ENCODE measurements around the gene IGF1R.

The IGF1R gene

DNA sequence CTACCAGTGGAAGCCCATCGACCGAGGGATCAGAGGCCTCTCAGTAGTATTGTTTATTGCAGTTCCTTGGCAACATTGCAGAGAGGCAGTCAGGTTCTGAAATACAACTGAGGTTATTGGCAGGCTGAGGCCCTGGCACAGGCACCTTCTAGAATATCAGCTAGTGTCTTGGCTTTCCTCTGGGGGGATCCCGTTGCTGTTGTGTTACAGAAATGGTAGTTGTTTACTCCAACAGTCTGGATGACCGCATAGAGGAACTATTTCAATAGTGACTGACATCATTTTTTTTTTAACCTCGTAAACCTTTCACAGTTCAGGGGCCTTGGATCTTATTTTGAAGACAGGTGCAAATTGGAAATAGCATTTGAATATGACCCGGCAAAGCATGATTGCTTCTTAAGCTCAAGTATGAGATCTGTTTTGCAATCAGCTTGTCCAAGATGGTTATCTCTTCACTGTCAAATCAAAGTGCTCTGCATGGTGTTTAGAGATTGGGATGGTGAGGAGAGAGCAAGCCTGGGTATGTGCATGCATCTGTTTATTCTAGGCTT, 295.3 kb downstream of the IGF1R start:
- H3K27me3 ChIP-seq (ENCODE audit: low read length) = no peaks in the 10 kb centered on the region
- H3K9me2 ChIP-seq (replicated peaks; ENCODE audit: insufficient read depth, low read length) = no peaks in the 10 kb centered on the region
- H3K79me2 ChIP-seq (ENCODE audit: insufficient read depth, low read length) = no peaks in the 10 kb centered on the region
- no peaks in the 10 kb centered on the region for H3K36me3 ChIP-seq (ENCODE audit: low read length)
- H3K27ac ChIP-seq (ENCODE audit: low read depth, low read length) = no peak overlapping the region
- no peak overlapping the region for H2AFZ ChIP-seq (ENCODE audit: low read depth, low read length, severe bottlenecking)
- no peak for TF ChIP-seq CTCF (IDR thresholded peaks at IDR 0.05; ENCODE audit: insufficient read depth, low read length, poor library complexity, severe bottlenecking)
- TF ChIP-seq EZH2phosphoT487 (conservative IDR thresholded peaks at IDR 0.05; ENCODE audit: low read length) = no peak
- H3K9ac ChIP-seq (ENCODE audit: low read length) = no peak overlapping the region
- H3K9me3 ChIP-seq (ENCODE audit: insufficient read depth, low read length) = no peaks in the 10 kb centered on the region
- H4K20me1 ChIP-seq (ENCODE audit: low read depth, low read length) = no peaks in the 10 kb centered on the region
- H3K4me2 ChIP-seq (ENCODE audit: low read depth, low read length, poor library complexity, severe bottlenecking) = no peak overlapping the region
- no peaks in the 10 kb centered on the region for H3F3A ChIP-seq (ENCODE audit: insufficient read depth)
- H3K4me3 ChIP-seq (ENCODE audit: insufficient read depth, low read length, poor library complexity, severe bottlenecking) = no peak overlapping the region

DNA sequence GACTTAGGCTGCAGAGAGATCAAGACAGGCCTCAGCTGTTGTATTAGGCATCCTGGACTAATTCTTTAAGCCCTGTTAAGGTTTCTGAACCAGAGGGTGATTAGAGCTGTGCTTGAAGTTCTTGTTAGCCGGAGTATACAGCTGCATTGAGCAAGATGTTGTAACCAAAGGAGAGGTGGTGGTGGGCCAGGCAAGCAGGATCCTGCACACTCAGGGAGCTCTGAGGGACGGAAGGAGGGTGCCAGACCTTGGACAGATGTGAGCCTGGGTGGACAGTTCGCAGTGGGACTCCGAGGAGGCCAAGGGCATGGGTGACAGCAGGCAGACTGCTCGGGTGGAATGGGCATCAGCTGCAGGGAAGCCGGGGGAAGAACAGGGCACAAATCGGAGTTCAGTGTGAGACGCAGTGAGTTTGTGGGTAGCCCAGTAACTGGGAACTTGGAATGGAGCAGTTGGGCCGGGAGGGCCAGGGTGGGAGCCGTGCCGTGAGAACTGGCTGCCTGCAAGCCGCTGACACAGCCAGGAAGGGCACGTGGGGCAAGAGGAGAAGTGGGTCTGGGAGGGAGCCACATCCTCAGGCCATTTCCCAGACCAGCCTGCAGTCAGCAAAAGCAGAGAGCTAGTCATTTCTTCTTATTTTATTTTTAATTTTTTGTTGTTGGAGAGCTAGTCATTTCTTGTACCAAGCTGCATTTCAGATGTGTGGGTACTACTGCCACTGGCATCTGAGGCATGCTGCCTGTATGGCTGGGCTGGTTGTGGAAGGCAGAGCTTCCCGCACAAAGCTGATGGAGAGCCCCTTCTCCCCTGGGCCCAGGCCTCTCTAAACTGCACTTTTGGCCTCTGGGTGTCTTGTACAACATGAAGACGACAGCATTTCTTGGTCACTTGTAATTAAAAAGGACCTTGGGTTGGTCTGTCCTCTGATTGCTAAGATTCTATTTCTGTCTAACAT, 298.2 kb downstream of the IGF1R start:
- H3K79me2 ChIP-seq (ENCODE audit: insufficient read depth, low read length) = no peaks in the 10 kb centered on the region
- no peak overlapping the region for H2AFZ ChIP-seq (ENCODE audit: low read depth, low read length, severe bottlenecking)
- no peak for TF ChIP-seq EZH2phosphoT487 (conservative IDR thresholded peaks at IDR 0.05; ENCODE audit: low read length)
- TF ChIP-seq CTCF (IDR thresholded peaks at IDR 0.05; ENCODE audit: insufficient read depth, low read length, poor library complexity, severe bottlenecking) = no peak
- no peaks in the 10 kb centered on the region for H3F3A ChIP-seq (ENCODE audit: insufficient read depth)
- H3K4me3 ChIP-seq (ENCODE audit: insufficient read depth, low read length, poor library complexity, severe bottlenecking) = no peak overlapping the region
- no peaks in the 10 kb centered on the region for H3K27me3 ChIP-seq (ENCODE audit: low read length)
- no peaks in the 10 kb centered on the region for H3K36me3 ChIP-seq (ENCODE audit: low read length)
- H3K27ac ChIP-seq (ENCODE audit: low read depth, low read length) = no peak overlapping the region
- no peak overlapping the region for H3K9ac ChIP-seq (ENCODE audit: low read length)
- H3K9me2 ChIP-seq (replicated peaks; ENCODE audit: insufficient read depth, low read length) = no peaks in the 10 kb centered on the region
- H4K20me1 ChIP-seq (ENCODE audit: low read depth, low read length) = no peaks in the 10 kb centered on the region
- H3K4me2 ChIP-seq (ENCODE audit: low read depth, low read length, poor library complexity, severe bottlenecking) = no peak overlapping the region
- H3K9me3 ChIP-seq (ENCODE audit: insufficient read depth, low read length) = no peaks in the 10 kb centered on the region

DNA sequence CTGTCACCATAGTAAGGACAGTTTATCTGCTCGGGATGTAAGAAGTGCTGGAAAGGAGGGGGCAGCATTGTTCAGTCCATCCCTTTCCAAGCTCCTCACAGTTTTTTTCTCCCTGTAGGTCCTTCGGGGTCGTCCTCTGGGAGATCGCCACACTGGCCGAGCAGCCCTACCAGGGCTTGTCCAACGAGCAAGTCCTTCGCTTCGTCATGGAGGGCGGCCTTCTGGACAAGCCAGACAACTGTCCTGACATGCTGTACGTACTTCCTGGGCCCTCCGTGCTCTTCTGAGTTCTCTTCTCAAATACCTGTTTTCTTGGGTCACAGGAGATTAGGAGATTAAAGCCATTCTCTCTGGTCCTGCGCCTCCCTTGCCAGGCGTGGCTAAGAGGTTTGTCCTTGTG, 300.1 kb downstream of the IGF1R start:
- Histone ChIP-seq H2AFZ (ENCODE audit: low read depth, low read length, severe bottlenecking) (no peak overlapping the region), H3K9me3 (ENCODE audit: insufficient read depth, low read length) (no peaks in the 10 kb centered on the region), H4K20me1 (ENCODE audit: low read depth, low read length) (no peaks in the 10 kb centered on the region), H3K4me3 (ENCODE audit: insufficient read depth, low read length, poor library complexity, severe bottlenecking) (no peak overlapping the region), H3K79me2 (ENCODE audit: insufficient read depth, low read length) (no peaks in the 10 kb centered on the region), H3K4me2 (ENCODE audit: low read depth, low read length, poor library complexity, severe bottlenecking) (no peak overlapping the region), H3K27me3 (ENCODE audit: low read length) (no peaks in the 10 kb centered on the region), H3K9me2 (replicated peaks; ENCODE audit: insufficient read depth, low read length) (no peaks in the 10 kb centered on the region), H3F3A (ENCODE audit: insufficient read depth) (no peaks in the 10 kb centered on the region), H3K27ac (ENCODE audit: low read depth, low read length) (no peak overlapping the region), H3K36me3 (ENCODE audit: low read length) (no peaks in the 10 kb centered on the region), H3K9ac (ENCODE audit: low read length) (no peak overlapping the region)
- no peak for TF ChIP-seq EZH2phosphoT487 (conservative IDR thresholded peaks at IDR 0.05; ENCODE audit: low read length)
- no peak for TF ChIP-seq CTCF (IDR thresholded peaks at IDR 0.05; ENCODE audit: insufficient read depth, low read length, poor library complexity, severe bottlenecking)
